IMR-90 (cell line): ENCODE measurements around the gene STMN3. TPM values are rescaled to one million over a fixed set of nuclear protein-coding genes. Genes with fewer than 3 reads are reported as not detected.

ENCODE experiments used
- ATAC-seq: fragments of 200-7000 bp; cut with Tn5 transposase; 2 replicates; pipeline ENCODE4 v1.9.1; 2020; ENCODE audit warnings: low read depth, mild to moderate bottlenecking, moderate library complexity
- BruUV-seq: library from RNA; stranded (reverse); fragments of 400-500 nt; replicated peaks from 2 replicates; lab custom pipeline; 2021; lab: Mats Ljungman, UMichigan
- CTCF ChIA-PET: fragments of 300-600 bp; formaldehyde crosslinking; extraction: SDS; loops from one replicate; lab custom pipeline; 2021; ENCODE audit warnings: antibody characterized with exemption; lab: Yijun Ruan, JAX
- POLR2A ChIA-PET: fragments of 300-600 bp; sonication (Branson Sonifier 250); formaldehyde crosslinking; loops from one replicate; lab custom pipeline; 2022; ENCODE audit warnings: antibody characterized with exemption; ENCODE audit not compliant: unreplicated experiment; lab: Charles Lee
- DNase-seq: peaks from one replicate; pipeline ENCODE4 v3.0.0; 2013
- H2AFZ ChIP-seq: replicated peaks from 2 replicates; pipeline ENCODE3; 2013; ENCODE audit warnings: low read length, mild to moderate bottlenecking; ENCODE audit not compliant: poor library complexity
- H2AK5ac ChIP-seq: 2 replicates; pipeline ENCODE4 v1.6.1; 2013; ENCODE audit warnings: low read depth, low read length, inconsistent platforms
- H2AK9ac ChIP-seq: replicated peaks from 2 replicates; pipeline ENCODE3; 2013; ENCODE audit warnings: mild to moderate bottlenecking, low read depth, low read length, moderate library complexity; ENCODE audit not compliant: poor library complexity
- H2BK120ac ChIP-seq: 2 replicates; pipeline ENCODE4 v1.6.1; 2013; ENCODE audit warnings: low read depth, low read length, inconsistent platforms
- H2BK15ac ChIP-seq: 3 replicates; pipeline ENCODE4 v1.6.1; 2013; ENCODE audit warnings: low read depth, low read length, inconsistent platforms
- H2BK20ac ChIP-seq: 2 replicates; pipeline ENCODE4 v1.6.1; 2013; ENCODE audit warnings: low read depth, mild to moderate bottlenecking, inconsistent platforms, low read length, moderate library complexity
- H2BK5ac ChIP-seq: 2 replicates; pipeline ENCODE4 v1.6.1; 2013; ENCODE audit warnings: mild to moderate bottlenecking, low read depth, low read length, inconsistent platforms; ENCODE audit not compliant: poor library complexity, severe bottlenecking
- H3K14ac ChIP-seq: replicated peaks from 2 replicates; pipeline ENCODE4 v1.6.1; 2013; ENCODE audit warnings: low read depth, low read length, inconsistent platforms
- H3K18ac ChIP-seq: 2 replicates; pipeline ENCODE4 v1.6.1; 2013; ENCODE audit warnings: low read depth, low read length, control low read depth
- H3K23ac ChIP-seq: 2 replicates; pipeline ENCODE4 v1.6.1; 2013; ENCODE audit warnings: low read depth, low read length, inconsistent platforms
- H3K27ac ChIP-seq: 2 replicates; pipeline ENCODE4 v1.5.1; 2013; ENCODE audit warnings: mild to moderate bottlenecking, control low read depth, low read length; ENCODE audit not compliant: insufficient read depth
- H3K27me3 ChIP-seq: 2 replicates; pipeline ENCODE4 v1.6.1; 2013; ENCODE audit warnings: low read length; ENCODE audit not compliant: control insufficient read depth, insufficient read depth
- H3K36me3 ChIP-seq: 2 replicates; pipeline ENCODE4 v1.6.1; 2013; ENCODE audit warnings: low read length, mixed read lengths; ENCODE audit not compliant: control insufficient read depth, insufficient read depth
- H3K4ac ChIP-seq: 2 replicates; pipeline ENCODE4 v1.6.1; 2013; ENCODE audit warnings: low read depth, low read length, inconsistent platforms
- H3K4me1 ChIP-seq: 2 replicates; pipeline ENCODE4 v1.6.1; 2013; ENCODE audit warnings: low read length, mixed read lengths; ENCODE audit not compliant: control insufficient read depth, insufficient read depth
- H3K4me2 ChIP-seq: 2 replicates; pipeline ENCODE4 v1.6.1; 2013; ENCODE audit warnings: low read depth, mild to moderate bottlenecking, control low read depth, low read length, moderate library complexity
- H3K4me3 ChIP-seq: 2 replicates; pipeline ENCODE4 v1.5.1; 2013; ENCODE audit warnings: low read depth, mild to moderate bottlenecking, control low read depth, low read length, moderate library complexity; ENCODE audit not compliant: insufficient read depth
- H3K56ac ChIP-seq: 2 replicates; pipeline ENCODE4 v1.6.1; 2013; ENCODE audit warnings: low read length, inconsistent platforms; ENCODE audit not compliant: insufficient read depth; ENCODE audit errors: extremely low read depth
- H3K79me1 ChIP-seq, 2 experiments: 2 replicates each; pipeline ENCODE4 v1.6.1; 2013; ENCODE audit warnings: low read length in 2 of 2, inconsistent platforms in 1 of 2, low read depth in 1 of 2
- H3K9ac ChIP-seq: 2 replicates; pipeline ENCODE4 v1.6.1; 2013; ENCODE audit warnings: low read depth, low read length, control low read depth
- H3K9me1 ChIP-seq: 2 replicates; pipeline ENCODE4 v1.6.1; 2013; ENCODE audit warnings: low read length, inconsistent platforms; ENCODE audit not compliant: insufficient read depth
- H3K9me3 ChIP-seq: 2 replicates; pipeline ENCODE4 v1.6.1; 2013; ENCODE audit warnings: low read length; ENCODE audit not compliant: control insufficient read depth, insufficient read depth
- H4K20me1 ChIP-seq: 2 replicates; pipeline ENCODE4 v1.6.1; 2013; ENCODE audit warnings: low read length, inconsistent platforms; ENCODE audit not compliant: insufficient read depth
- H4K5ac ChIP-seq: 2 replicates; pipeline ENCODE4 v1.6.1; 2013; ENCODE audit warnings: mild to moderate bottlenecking, low read depth, low read length, control low read depth
- H4K8ac ChIP-seq, 2 experiments: 2 replicates each; pipeline ENCODE4 v1.6.1; 2013; ENCODE audit warnings: low read depth in 2 of 2, low read length in 2 of 2, control low read depth in 1 of 2, inconsistent platforms in 1 of 2
- H4K91ac ChIP-seq: 2 replicates; pipeline ENCODE4 v1.6.1; 2013; ENCODE audit warnings: low read depth, low read length, inconsistent platforms; ENCODE audit not compliant: insufficient read depth
- BHLHE40 ChIP-seq: fragments of 150-350 bp; IDR thresholded peaks from 2 replicates; pipeline ENCODE4 v1.6.1; 2016; ENCODE audit warnings: mild to moderate bottlenecking, low read depth, low read length
- CEBPB ChIP-seq: IDR thresholded peaks from 2 replicates; pipeline ENCODE4 v1.6.1; 2012; ENCODE audit warnings: low read depth, low read length, improper control_type of control experiment
- CHD1 ChIP-seq: IDR thresholded peaks from 2 replicates; pipeline ENCODE4 v1.6.1; 2012; ENCODE audit warnings: low read depth, low read length, improper control_type of control experiment
- CTCF ChIP-seq: conservative IDR thresholded peaks from 2 replicates; pipeline ENCODE4 v1.5.1; 2012; ENCODE audit warnings: mild to moderate bottlenecking, low read depth, low read length, improper control_type of control experiment
- ELK1 ChIP-seq: fragments of 150-350 bp; IDR thresholded peaks from 2 replicates; pipeline ENCODE4 v1.6.1; 2016; ENCODE audit warnings: low read depth, mild to moderate bottlenecking, low read length, moderate library complexity, borderline replicate concordance
- FOS ChIP-seq: fragments of 150-350 bp; IDR thresholded peaks from 2 replicates; pipeline ENCODE4 v1.6.1; 2016; ENCODE audit warnings: low read depth, low read length
- MAFK ChIP-seq: IDR thresholded peaks from 2 replicates; pipeline ENCODE4 v1.6.1; 2012; ENCODE audit warnings: low read depth, low read length, improper control_type of control experiment
- MAZ ChIP-seq: IDR thresholded peaks from 2 replicates; pipeline ENCODE4 v1.6.1; 2012; ENCODE audit warnings: low read depth, mild to moderate bottlenecking, low read length, improper control_type of control experiment, moderate library complexity, borderline replicate concordance
- MXI1 ChIP-seq: IDR thresholded peaks from 2 replicates; pipeline ENCODE4 v1.6.1; 2012; ENCODE audit warnings: low read depth, mild to moderate bottlenecking, low read length, moderate library complexity, borderline replicate concordance
- NFE2L2 ChIP-seq: fragments of 150-350 bp; IDR thresholded peaks from 2 replicates; pipeline ENCODE4 v1.6.1; 2016; ENCODE audit warnings: low read depth, mild to moderate bottlenecking, low read length
- RCOR1 ChIP-seq: IDR thresholded peaks from 2 replicates; pipeline ENCODE4 v1.6.1; 2012; ENCODE audit warnings: mild to moderate bottlenecking, low read length, improper control_type of control experiment; ENCODE audit not compliant: insufficient replicate concordance
- RFX5 ChIP-seq: IDR thresholded peaks from 2 replicates; pipeline ENCODE4 v1.8.0; 2012; ENCODE audit warnings: low read depth, mild to moderate bottlenecking, low read length, moderate library complexity
- SMC3 ChIP-seq: fragments of 150-350 bp; IDR thresholded peaks from 2 replicates; pipeline ENCODE4 v1.6.1; 2016; ENCODE audit warnings: low read depth, mild to moderate bottlenecking, antibody characterized with exemption, low read length, moderate library complexity
- USF2 ChIP-seq: fragments of 150-350 bp; IDR thresholded peaks from 2 replicates; pipeline ENCODE4 v1.6.1; 2017; ENCODE audit warnings: mild to moderate bottlenecking, antibody characterized with exemption, low read length, low read depth
- WGBS, 2 experiments: methylation state at CpG; one replicate each; pipeline versions ENCODE4 v1.1.5 to v1.1.7; 2013; ENCODE audit warnings: missing lambda C conversion rate in 2 of 2; ENCODE audit not compliant: insufficient read length in 1 of 2; ENCODE audit errors: extremely low coverage in 2 of 2; 5-methylcytosine and 5-hydroxymethylcytosine counted together
- dilution Hi-C: fragments of 300-500 bp; cut with HindIII; formaldehyde crosslinking; loops from one replicate; pipeline ENCODE4 v1.14.3; 2018; ENCODE audit warnings: low sequenced_read_pairs; ENCODE audit not compliant: unreplicated experiment
- in situ Hi-C: fragments of 300-500 bp; cut with MboI; formaldehyde crosslinking; loops from 3 replicates; pipeline ENCODE4 v1.14.3; 2019; ENCODE audit warnings: low sequenced_read_pairs, inconsistent platforms, mixed read lengths
- intact Hi-C: fragments of 100-400 bp; cut with micrococcal nuclease; formaldehyde crosslinking; loops from 2 replicates; pipeline ENCODE4 v1.10.0; 2022
- polyA plus RNA-seq, 3 experiments: library from polyadenylated mRNA; depleted of rRNA; stranded (reverse); fragments of >200 nt; gene quantifications; 2 replicates each; pipeline ENCODE4 v1.2.3, GENCODE V29; 2012; ENCODE audit warnings: low replicate concordance in 1 of 3
- total RNA-seq: library from RNA; depleted of rRNA; stranded (reverse); fragments of >200 nt; gene quantifications from 2 replicates; pipeline ENCODE4 v1.2.3, GENCODE V29; 2012

The STMN3 gene
- total and polyA plus RNA-seq, 2 of the 4 experiments (the other 2 are of a cell fraction) = 20.3 to 62.3 TPM

GRCh38 chr20:63641792-63642523 lies 11.3 kb downstream of the STMN3 start:
- peak overlapping the region; percentile 72 for H2AK9ac ChIP-seq
- H2BK15ac ChIP-seq = no peak overlapping the region
- in situ Hi-C loops = no loop called here
- POLR2A ChIA-PET = no interaction called here
- peak overlapping the region; percentile 56; the same call in 1 of the 2 replicates for H3K27ac ChIP-seq
- H2BK20ac ChIP-seq = no peak overlapping the region
- H4K91ac ChIP-seq = no peak overlapping the region
- H4K8ac ChIP-seq = peak overlapping the region in 1 of 2 experiments; percentile 82; a peak in 1 of 4 replicates
- no peak overlapping the region for H2AK5ac ChIP-seq
- DNase-seq (peak; percentile 62), ATAC-seq (peak; percentile 88)
- no TSS peak for BruUV-seq
- intact Hi-C loops = no loop called here
- H3K4me3 ChIP-seq = peak overlapping the region; percentile 70
- no peak overlapping the region for H3K23ac ChIP-seq
- H2BK120ac ChIP-seq = no peak overlapping the region
- H3K9me3 ChIP-seq = no peaks in the 10 kb centered on the region
- 8% methylated on average over 16 of the region's 86 CpGs; no CpG with 5 or more reads in 1 of the 2 experiments for WGBS, 2 experiments
- H3K56ac ChIP-seq = no peak overlapping the region
- H3K18ac ChIP-seq = no peak overlapping the region
- H3K4ac ChIP-seq = no peak overlapping the region
- H3K4me1 ChIP-seq = peaks cover 2% of the 10 kb centered on the region; the same call in 1 of the 2 replicates
- CTCF ChIA-PET = no interaction called here
- no peak overlapping the region for H2BK5ac ChIP-seq
- no peak overlapping the region for H3K9ac ChIP-seq
- H3K4me2 ChIP-seq = peak overlapping the region; percentile 93
- no peaks in the 10 kb centered on the region; a peak in 1 of 4 replicates for H3K79me1 ChIP-seq
- no peak overlapping the region for H3K14ac ChIP-seq
- H2AFZ ChIP-seq = peak overlapping the region; percentile 91
- H3K27me3 ChIP-seq = no peaks in the 10 kb centered on the region
- no peaks in the 10 kb centered on the region for H3K9me1 ChIP-seq
- no peak overlapping the region for H4K5ac ChIP-seq
- peaks cover 3% of the 10 kb centered on the region; the same call in 1 of the 2 replicates for H4K20me1 ChIP-seq
- H3K36me3 ChIP-seq = no peaks in the 10 kb centered on the region
- dilution Hi-C loops = no loop called here
- TF ChIP-seq USF2 = no peak
- TF ChIP-seq MXI1 = peak; percentile 57; the same call in 1 of the 2 replicates
- no peak for TF ChIP-seq CEBPB
- TF ChIP-seq CHD1 = no peak
- no peak for TF ChIP-seq FOS
- TF ChIP-seq NFE2L2 = no peak
- TF ChIP-seq ELK1 = no peak
- TF ChIP-seq SMC3 = peak; percentile 26; the same call in 1 of the 2 replicates
- peak; percentile 51; the same call in 1 of the 2 replicates for TF ChIP-seq MAZ
- peak; percentile 33; the same call in 1 of the 2 replicates for TF ChIP-seq CTCF
- TF ChIP-seq MAFK = no peak
- TF ChIP-seq RFX5 = no peak
- no peak for TF ChIP-seq BHLHE40
- TF ChIP-seq RCOR1 = no peak
